Activated naive CD8-positive, alpha-beta T cell treated with anti-CD3 and anti-CD28 coated beads, Interleukin-2, amount 50 U/mL, for 24 hours (primary cell): ENCODE results near the gene WDR36.

Source experiments
- ATAC-seq: fragments of 150-1000 bp; cut with Tn5 transposase; one replicate; pipeline ENCODE4 v1.10.0; 2021
- DNase-seq: peaks from one replicate; pipeline ENCODE4 v3.0.0; 2021
- H3K27ac Mint-ChIP-seq: one replicate; pipeline ENCODE4 v1.8.0; 2021; ENCODE audit warnings: mild to moderate bottlenecking, mixed read lengths
- H3K27me3 Mint-ChIP-seq: one replicate; pipeline ENCODE4 v1.8.0; 2021; ENCODE audit warnings: mixed read lengths
- H3K36me3 Mint-ChIP-seq: one replicate; pipeline ENCODE4 v1.8.0; 2021; ENCODE audit warnings: low read depth, mixed read lengths
- H3K4me1 Mint-ChIP-seq: one replicate; pipeline ENCODE4 v1.8.0; 2021; ENCODE audit warnings: mixed read lengths
- H3K4me3 Mint-ChIP-seq: one replicate; pipeline ENCODE4 v1.8.0; 2021; ENCODE audit warnings: mild to moderate bottlenecking, moderate library complexity, mixed read lengths
- H3K9me3 Mint-ChIP-seq: one replicate; pipeline ENCODE4 v1.8.0; 2021; ENCODE audit warnings: mixed read lengths

The WDR36 gene

DNA sequence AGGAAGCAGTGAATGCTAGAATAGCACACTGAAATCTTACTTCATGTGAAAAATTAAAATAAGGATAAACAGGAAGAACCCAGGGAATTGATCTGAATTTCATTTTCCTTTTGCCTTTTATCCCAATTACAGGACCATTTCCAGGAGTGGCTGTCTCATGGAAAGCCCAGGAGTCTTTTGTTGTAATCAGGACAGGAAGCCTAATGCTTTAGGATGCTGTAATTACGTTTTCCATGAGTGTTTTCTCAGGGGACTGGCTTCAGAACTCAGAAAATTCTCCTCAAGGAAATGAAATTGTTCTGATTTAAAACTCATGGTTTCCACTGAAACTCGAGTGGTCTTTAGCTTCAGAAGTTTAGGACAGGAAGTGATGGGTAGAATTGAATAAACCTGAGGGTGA is 75.4 kb downstream of the WDR36 start:
- ATAC-seq (no peak), DNase-seq (no peak)
- Mint-ChIP-seq H3K27ac (no peak overlapping the region), H3K4me3 (no peak overlapping the region), H3K36me3 (no peaks in the 10 kb centered on the region), H3K27me3 (no peaks in the 10 kb centered on the region), H3K4me1 (peaks cover 13% of the 10 kb centered on the region), H3K9me3 (no peaks in the 10 kb centered on the region)

DNA sequence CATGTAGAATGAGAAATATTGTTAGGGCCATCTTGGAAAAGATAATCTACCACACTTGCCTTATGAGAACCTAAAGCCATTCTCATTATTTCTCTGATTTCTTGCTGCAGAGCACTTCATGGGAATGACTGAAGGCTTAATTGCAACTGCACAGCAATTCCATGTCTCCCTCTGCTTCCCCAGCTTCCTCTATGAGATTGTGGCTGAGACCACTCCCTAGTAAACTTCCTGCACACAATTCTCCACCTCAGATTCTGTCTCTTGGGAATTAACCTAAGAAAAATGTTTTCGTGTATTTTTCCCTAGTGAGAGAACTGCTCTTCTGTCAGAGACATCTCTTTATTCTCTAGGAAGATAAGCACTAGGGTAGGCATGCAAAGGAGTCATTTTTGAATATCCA is 76.5 kb downstream of the WDR36 start:
- no peaks in the 10 kb centered on the region for H3K36me3 Mint-ChIP-seq
- no peak for ATAC-seq
- no peak for DNase-seq

DNA sequence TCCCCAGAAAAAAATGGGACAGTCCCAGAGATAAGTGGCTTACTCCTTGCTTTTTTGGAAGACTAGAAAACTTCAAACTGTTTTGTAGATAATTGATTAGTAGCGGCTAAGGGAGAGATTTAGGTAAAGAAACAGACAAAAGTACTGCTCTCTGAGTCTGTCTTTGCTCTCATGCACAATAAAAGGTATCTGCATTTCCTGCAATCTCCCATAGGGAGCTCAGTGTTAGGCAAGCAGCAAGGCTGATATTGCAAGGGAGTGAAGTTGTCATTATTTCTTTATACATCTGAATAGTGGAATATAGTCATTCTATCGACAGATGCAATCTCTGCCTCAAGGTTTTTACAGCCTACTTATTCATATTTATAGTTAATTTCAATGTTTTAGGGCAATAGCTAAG is 77.1 kb downstream of the WDR36 start:
- ATAC-seq: no peak

More for the DNA sequence above, 76.5 kb downstream of the WDR36 start:
- Mint-ChIP-seq H3K4me3 (no peak overlapping the region), H3K27me3 (no peaks in the 10 kb centered on the region), H3K9me3 (no peaks in the 10 kb centered on the region), H3K27ac (no peak overlapping the region), H3K4me1 (peaks cover 2% of the 10 kb centered on the region)

DNA sequence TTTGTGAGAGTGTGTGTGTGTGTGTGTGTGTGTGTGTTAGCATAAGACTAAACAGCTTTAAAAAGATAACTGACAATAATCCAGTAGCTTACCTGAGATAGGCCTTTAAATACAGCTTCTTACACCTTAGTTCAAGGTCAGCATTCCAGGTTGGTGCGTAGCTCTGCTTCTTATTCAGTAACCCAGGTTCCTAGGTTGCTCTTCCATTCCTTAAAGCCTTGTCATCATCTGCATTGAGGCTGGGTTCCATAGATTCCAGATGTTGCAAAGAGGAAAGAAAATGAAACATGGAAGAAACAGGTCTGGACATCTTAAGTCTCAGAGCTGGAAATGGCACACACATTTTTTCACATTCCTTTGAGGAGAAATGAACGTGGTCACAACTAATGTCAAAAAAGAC is 78.1 kb downstream of the WDR36 start:
- Mint-ChIP-seq H3K9me3 (no peaks in the 10 kb centered on the region), H3K36me3 (no peaks in the 10 kb centered on the region), H3K27me3 (no peaks in the 10 kb centered on the region), H3K27ac (no peak overlapping the region), H3K4me3 (no peak overlapping the region), H3K4me1 (no peaks in the 10 kb centered on the region)
- ATAC-seq: no peak
- DNase-seq: no peak

More for the DNA sequence above, 77.1 kb downstream of the WDR36 start:
- Mint-ChIP-seq H3K4me3 (no peak overlapping the region), H3K4me1 (no peaks in the 10 kb centered on the region), H3K27me3 (no peaks in the 10 kb centered on the region), H3K9me3 (no peaks in the 10 kb centered on the region), H3K27ac (no peak overlapping the region), H3K36me3 (no peaks in the 10 kb centered on the region)
- no peak for DNase-seq

- no peaks in the 10 kb centered on the region for H3K27me3 Mint-ChIP-seq
- no peaks in the 10 kb centered on the region for H3K36me3 Mint-ChIP-seq
- no peak overlapping the region for H3K4me3 Mint-ChIP-seq
- DNase-seq (no peak), ATAC-seq (no peak)
- H3K4me1 Mint-ChIP-seq: no peaks in the 10 kb centered on the region
- H3K27ac Mint-ChIP-seq: no peak overlapping the region
- no peaks in the 10 kb centered on the region for H3K9me3 Mint-ChIP-seq
Observed at GRCh38 chr5:111172504-111172903, 80.4 kb downstream of the WDR36 start.

DNA sequence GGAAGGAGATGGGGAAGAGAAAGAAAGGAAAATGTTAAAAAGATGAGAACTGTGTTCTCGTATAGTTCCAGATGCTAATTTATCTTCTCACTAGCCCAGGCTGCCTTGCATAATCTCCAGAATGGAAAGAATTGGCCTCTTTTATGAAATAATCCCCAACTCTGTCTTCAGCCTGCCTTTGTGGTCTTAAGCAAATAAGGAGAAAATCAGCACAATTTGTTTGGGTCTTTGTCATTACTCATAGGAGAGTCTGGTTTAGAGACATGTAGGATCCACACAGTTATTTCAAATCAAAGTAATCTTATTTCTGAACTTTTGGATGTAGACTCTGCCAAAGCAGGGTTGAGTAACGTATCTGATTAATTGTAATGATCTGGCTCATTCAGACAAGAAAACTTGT is 81.3 kb downstream of the WDR36 start:
- Mint-ChIP-seq H3K27ac (no peak overlapping the region), H3K27me3 (no peaks in the 10 kb centered on the region), H3K4me3 (no peak overlapping the region), H3K9me3 (no peaks in the 10 kb centered on the region), H3K36me3 (no peaks in the 10 kb centered on the region), H3K4me1 (no peaks in the 10 kb centered on the region)
- ATAC-seq (no peak), DNase-seq (no peak)
